Heart left ventricle (tissue), 16 donors: ENCODE results near the gene ARL11. TPM values are rescaled to one million over a fixed set of nuclear protein-coding genes. Genes with fewer than 3 reads are reported as not detected.

Source experiments
- ATAC-seq, 4 donors: fragments of 200-7000 bp; cut with Tn5 transposase; one replicate each; pipeline ENCODE4 v1.9.1; 2020 to 2022; ENCODE audit warnings: moderate library complexity in 4 of 4, mild to moderate bottlenecking in 3 of 4, moderate number of reproducible peaks in 1 of 4
- DNase-seq, 5 donors: peaks; one replicate each; pipeline ENCODE4 v3.0.0-alpha.2; 2020
- H3K27ac ChIP-seq, 12 donors: fragments of 200-600 bp; sonication (generic) in 4 of 12; one replicate each; pipeline versions ENCODE4 v1.5.0 to v1.8.0; 2016 to 2022; ENCODE audit warnings: mild to moderate bottlenecking in 2 of 12
- H3K27me3 ChIP-seq, 9 donors: fragments of 200-600 bp; sonication (generic) in 2 of 9; one replicate each; pipeline versions ENCODE4 v1.5.1 to v1.8.0; 2016 to 2022; ENCODE audit warnings: mild to moderate bottlenecking in 3 of 9
- H3K36me3 ChIP-seq, 9 donors: fragments of 200-600 bp; sonication (generic) in 2 of 9; one replicate each; pipeline versions ENCODE4 v1.5.0 to v1.8.0; 2018 to 2022; ENCODE audit warnings: mild to moderate bottlenecking in 2 of 9
- H3K4me1 ChIP-seq, 12 donors: fragments of 200-600 bp; sonication (generic) in 4 of 12; one replicate each; pipeline versions ENCODE4 v1.5.0 to v1.8.0; 2016 to 2022; ENCODE audit warnings: mild to moderate bottlenecking in 3 of 12
- H3K4me3 ChIP-seq, 12 donors: fragments of 200-600 bp; sonication (generic) in 4 of 12; one replicate each; pipeline versions ENCODE4 v1.5.0 to v1.8.0; 2017 to 2022; ENCODE audit warnings: mild to moderate bottlenecking in 9 of 12, moderate library complexity in 4 of 12
- H3K9me3 ChIP-seq, 12 donors: fragments of 200-600 bp; sonication (generic) in 4 of 12; one replicate each; pipeline versions ENCODE4 v1.5.0 to v1.8.0; 2016 to 2022; ENCODE audit warnings: mild to moderate bottlenecking in 1 of 12
- POLR2A ChIP-seq, 2 donors: fragments of 450-650 bp; IDR thresholded peaks; one replicate each; pipeline ENCODE4 v1.6.1; 2017; ENCODE audit warnings: antibody characterized with exemption in 2 of 2, mild to moderate bottlenecking in 2 of 2, moderate library complexity in 2 of 2
- WGBS, 4 donors: extraction: QIAGEN DNeasy Blood & Tissue Kit in 2 of 4; methylation state at CpG; one replicate each; pipeline versions ENCODE4 v1.1.5 to v1.1.7; 2013 to 2018; 5-methylcytosine and 5-hydroxymethylcytosine counted together
- intact Hi-C, 10 donors: fragments of 100-400 bp; cut with DNase I; formaldehyde crosslinking; loops; one replicate each; pipeline versions ENCODE4 v1.11.1 to v1.14.2; 2022
- polyA plus RNA-seq, 2 donors: library from polyadenylated mRNA; stranded (reverse); fragments of 200-250 nt; gene quantifications; one replicate each; pipeline ENCODE4 v1.2.3, GENCODE V29; 2013
- total RNA-seq, 9 donors: library from RNA; depleted of rRNA in 2 of 9; stranded (reverse); fragments of >200 nt in 2 of 9; fragmentation: NEBNext Ultra II Directional in 3 of 9; extraction: Animal tissue kit (Norgen Biotek cat#: 25700) in 3 of 9; gene quantifications; one replicate each; pipeline versions ENCODE4 v1.1.0 to v1.2.4, GENCODE V29; 2016 to 2023
- TF ChIP-seq, protein P1 (sequence below), 12 donors: fragments of 200-600 bp; sonication (generic) in 4 of 12; IDR thresholded peaks; one replicate each; pipeline versions ENCODE4 v1.5.0 to v1.8.0; 2018 to 2022; ENCODE audit warnings: antibody characterized with exemption in 12 of 12, mild to moderate bottlenecking in 5 of 12
- donor health status: ischemic (EF 13 %, LVEDD 7.1; RV severe dilation, severe dysfunction).
- donor health status: healthy with polysubstance abuse.
- donor health status: DM: no; HTN: yes; CAD: no.
- donor health status: DM: no; HTN: no; CAD: no.
- donor health status: ischemic (EF 25% LVEDD 6.9; RV normal size, moderate dysfunction).
- donor health status: ischemic (EF 25% LVEDD 5.7; RV mildly dilated, moderate dysfunction).
- donor health status: healthy.
- donor health status: DM: yes; HTN: yes; CAD: no.
- donor health status: ischemic (EF 35%, LVEDD 5.7; RV mildly dilated, moderate dysfunction).
- donor health status: nonischemic (EF 11% LVEDD 7.7; RV severe dilation, severe dysfunction).
- donor health status: DM: yes; HTN: yes; CAD: no.
- donor health status: PGD.
- donor health status: ischemic (EF 29% LVEDD 5.4; RV normal size, mild dysfunction).
- donor health status: nonischemic (EF 23%, LVEDD 6.1; RV moderate dilation, normal function).

Gene ARL11
- total and polyA plus RNA-seq, 11 donors, result 0.13 to 3.0 (median 0.32) TPM

DNA sequence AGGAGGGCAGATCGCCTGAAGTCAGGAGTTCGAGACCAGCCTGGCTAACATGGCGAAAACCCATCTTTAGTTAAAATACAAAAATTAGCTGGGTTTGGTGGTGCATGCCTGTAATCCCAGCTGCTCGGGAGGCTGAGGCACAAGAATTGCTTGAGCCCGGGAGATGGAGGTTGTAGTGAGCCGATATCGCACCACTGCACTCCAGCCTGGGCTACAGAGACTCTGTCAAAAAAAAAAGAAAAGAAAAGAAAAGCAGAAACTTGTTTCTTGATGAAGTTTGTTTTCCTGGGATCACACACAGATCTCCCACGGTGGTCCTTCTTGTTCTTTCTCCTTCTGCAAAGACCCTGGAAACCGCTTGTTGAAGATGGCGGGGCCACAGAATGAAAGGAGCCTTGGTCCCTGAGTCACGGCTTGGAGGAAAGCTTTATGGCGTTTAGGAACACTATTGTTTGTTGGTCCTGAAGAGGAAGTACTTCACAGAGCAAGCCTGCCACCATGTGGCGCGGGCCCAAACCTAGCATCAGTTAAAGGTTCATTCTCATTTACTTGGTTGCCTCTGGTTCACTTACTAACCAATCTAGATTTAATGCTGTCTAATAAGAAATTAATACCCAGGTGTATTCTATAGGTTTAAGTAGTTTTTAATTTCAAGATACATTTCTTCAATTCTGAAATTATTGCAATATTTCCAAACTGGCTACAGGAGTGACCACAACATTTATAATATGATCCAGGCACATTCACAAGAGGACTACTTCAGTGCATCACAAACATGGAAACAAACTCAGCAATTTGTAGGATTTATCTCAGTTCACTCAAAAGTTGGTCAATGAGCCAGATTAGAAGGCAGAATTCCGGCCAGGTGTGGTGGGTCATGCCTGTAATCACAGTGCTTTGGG lies 21.3 kb upstream of the ARL11 start:
- H3K4me3 ChIP-seq, result peak overlapping the region in 11 of 12 donors; percentile 13 to 52 (median 36)
- peaks cover 0 to 7% (median 0%) of the 10 kb centered on the region in 12 donors for H3K4me1 ChIP-seq
- peak overlapping the region in 2 of 12 donors; percentile 28 to 50 for H3K27ac ChIP-seq
- intact Hi-C loops, result loop anchor here in 9 of 10 donors (1.0 to 10.0 kb wide), 9 partner anchors 110 to 310 kb away; partner anchors contain the start of genes CAB39L (in 4 of the 9), SETDB2 (in 4 of the 9) and PHF11 (in 2 of the 9)
- no peaks in the 10 kb centered on the region for H3K36me3 ChIP-seq
- no peaks in the 10 kb centered on the region for H3K27me3 ChIP-seq
- DNase-seq (peak; percentile 83 to 90 (median 88)), ATAC-seq (peak; percentile 94 to 98 (median 98))
- H3K9me3 ChIP-seq, result peaks cover 0 to 5% (median 0%) of the 10 kb centered on the region in 12 donors
- no peak for TF ChIP-seq POLR2A (IDR thresholded peaks at IDR 0.05)
- TF ChIP-seq, protein P1, sequence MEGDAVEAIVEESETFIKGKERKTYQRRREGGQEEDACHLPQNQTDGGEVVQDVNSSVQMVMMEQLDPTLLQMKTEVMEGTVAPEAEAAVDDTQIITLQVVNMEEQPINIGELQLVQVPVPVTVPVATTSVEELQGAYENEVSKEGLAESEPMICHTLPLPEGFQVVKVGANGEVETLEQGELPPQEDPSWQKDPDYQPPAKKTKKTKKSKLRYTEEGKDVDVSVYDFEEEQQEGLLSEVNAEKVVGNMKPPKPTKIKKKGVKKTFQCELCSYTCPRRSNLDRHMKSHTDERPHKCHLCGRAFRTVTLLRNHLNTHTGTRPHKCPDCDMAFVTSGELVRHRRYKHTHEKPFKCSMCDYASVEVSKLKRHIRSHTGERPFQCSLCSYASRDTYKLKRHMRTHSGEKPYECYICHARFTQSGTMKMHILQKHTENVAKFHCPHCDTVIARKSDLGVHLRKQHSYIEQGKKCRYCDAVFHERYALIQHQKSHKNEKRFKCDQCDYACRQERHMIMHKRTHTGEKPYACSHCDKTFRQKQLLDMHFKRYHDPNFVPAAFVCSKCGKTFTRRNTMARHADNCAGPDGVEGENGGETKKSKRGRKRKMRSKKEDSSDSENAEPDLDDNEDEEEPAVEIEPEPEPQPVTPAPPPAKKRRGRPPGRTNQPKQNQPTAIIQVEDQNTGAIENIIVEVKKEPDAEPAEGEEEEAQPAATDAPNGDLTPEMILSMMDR (IDR thresholded peaks at IDR 0.05), result peak; percentile 66 to 93 (median 84)
- 31 to 36% (median 33%) methylated on average over 15 of the region's 15 CpGs for WGBS, 4 donors

DNA sequence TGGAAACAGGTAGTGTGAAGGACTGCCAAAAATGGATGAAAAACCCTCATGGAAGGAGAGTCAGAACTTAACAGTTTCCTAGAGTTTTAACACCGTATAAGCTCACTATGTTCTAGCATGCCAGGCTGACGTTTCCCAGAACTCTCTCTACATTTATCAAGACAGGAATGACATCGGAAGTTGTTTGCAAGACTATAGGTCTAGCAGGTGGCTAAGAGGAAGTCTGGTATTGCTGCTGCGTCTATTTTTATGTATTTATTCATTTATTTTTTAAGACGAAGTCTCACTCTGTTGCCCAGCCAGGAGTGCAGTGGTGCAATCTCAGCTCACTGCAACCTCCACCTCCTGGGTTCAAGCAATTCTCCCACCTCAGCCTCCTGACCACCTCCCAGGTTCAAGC lies 20.5 kb upstream of the ARL11 start:
- Histone ChIP-seq H3K4me1 (peaks cover 0 to 7% (median 0%) of the 10 kb centered on the region in 12 donors), H3K36me3 (no peaks in the 10 kb centered on the region), H3K27me3 (no peaks in the 10 kb centered on the region), H3K9me3 (peaks cover 0 to 12% (median 0%) of the 10 kb centered on the region in 12 donors), H3K4me3 (no peak overlapping the region), H3K27ac (no peak overlapping the region)
- 34 to 47% (median 43%) methylated on average over 5 of the region's 5 CpGs for WGBS, 4 donors
- intact Hi-C loops, result loop anchor here (1.0 to 10.0 kb wide), 9 partner anchors 110 to 310 kb away; partner anchors contain the start of genes CAB39L (in 4 of the 10), SETDB2 (in 4 of the 10) and PHF11 (in 2 of the 10)
- DNase-seq (no peak), ATAC-seq (no peak)
- no peak for TF ChIP-seq POLR2A (IDR thresholded peaks at IDR 0.05)
- TF ChIP-seq, protein P1 (IDR thresholded peaks at IDR 0.05), result no peak

DNA sequence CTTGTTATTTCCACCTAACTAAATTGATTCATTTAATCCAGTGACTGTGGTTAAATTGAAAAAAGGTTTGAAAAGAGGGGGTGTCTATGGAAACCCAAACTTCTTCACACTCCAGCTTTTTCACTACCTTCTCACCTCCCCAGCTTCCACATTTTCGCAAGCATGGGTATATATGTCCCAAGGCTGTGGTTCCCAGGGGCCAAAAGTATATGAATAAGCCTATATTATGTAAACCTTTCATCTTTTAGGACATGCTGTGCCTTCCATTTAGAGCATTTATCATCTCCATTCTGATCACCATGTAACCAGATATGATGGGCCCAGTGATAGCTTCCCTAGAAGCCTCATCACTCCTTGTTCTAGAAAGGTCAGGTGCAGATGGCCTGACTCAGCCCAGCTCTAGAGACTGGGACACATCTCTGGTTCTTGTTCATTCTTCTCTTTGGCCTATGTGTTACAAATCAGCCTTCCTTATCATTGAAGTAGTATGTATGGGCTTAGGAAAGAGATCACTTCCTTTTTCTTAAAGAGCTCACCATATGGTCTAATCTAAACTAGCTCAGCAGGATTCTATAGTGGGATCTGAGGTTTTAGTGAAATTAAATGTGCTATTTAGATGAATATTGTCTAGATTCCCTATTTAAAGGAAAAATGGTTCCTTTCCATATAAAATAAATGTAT lies 19.5 kb upstream of the ARL11 start:
- DNase-seq (no peak), ATAC-seq (no peak)
- peaks cover 0 to 12% (median 0%) of the 10 kb centered on the region in 12 donors for H3K9me3 ChIP-seq
- no peak overlapping the region for H3K4me3 ChIP-seq
- peaks cover 0 to 7% (median 0%) of the 10 kb centered on the region in 12 donors for H3K4me1 ChIP-seq
- TF ChIP-seq, protein P1 (IDR thresholded peaks at IDR 0.05), result no peak
- no peak for TF ChIP-seq POLR2A (IDR thresholded peaks at IDR 0.05)
- no peaks in the 10 kb centered on the region for H3K27me3 ChIP-seq
- H3K27ac ChIP-seq, result no peak overlapping the region
- no peaks in the 10 kb centered on the region for H3K36me3 ChIP-seq
- WGBS, 4 donors, result 91 to 100% (median 99%) methylated on average over 1 of the region's 1 CpG
- intact Hi-C loops, result loop anchor here in 7 of 10 donors (2.0 to 10.0 kb wide), 7 partner anchors 111 to 311 kb away; partner anchors contain the start of genes CAB39L (in 4 of the 7), SETDB2 (in 4 of the 7) and PHF11 (in 2 of the 7)
